NCI-H1436 (cell line): Measurements from ENCODE around the gene ME3.
A peak's percentile ranks its signal among the peaks of the same experiment; 100 is the strongest.

Source experiments
- DNase-seq: peaks from one replicate; lab custom pipeline; 2025; lab: John Stamatoyannopoulos, UW

The ME3 gene

GRCh38 chr11:86672007-86672621, at the start of gene ME3:
ME3 (minus strand) TSS chr11:86672616.
- peak; percentile 46 for DNase-seq

DNA sequence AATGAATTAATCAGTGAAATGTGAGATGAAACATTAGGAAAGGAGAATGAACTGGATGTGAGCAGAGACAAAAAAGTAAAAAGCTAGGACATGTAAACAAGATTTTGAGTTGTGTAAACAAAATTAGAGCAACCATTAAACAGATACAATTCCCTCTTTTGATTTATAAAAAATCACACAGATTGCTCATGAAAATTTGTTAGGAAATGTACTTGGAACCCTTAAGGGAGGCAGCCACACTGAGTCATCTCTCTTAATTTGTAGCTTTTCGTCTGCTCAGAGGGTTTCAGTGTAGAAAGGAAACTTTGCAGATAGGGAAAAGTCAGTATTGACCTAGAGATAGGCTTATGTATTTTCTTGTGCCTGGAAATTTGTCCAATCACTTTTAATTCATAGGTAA, 49.6 kb upstream of the ME3 start:
- no peak for DNase-seq

- DNase-seq: no peak
These were observed 48.1 kb upstream of the ME3 start for GRCh38 chr11:86720546-86720945.

DNA sequence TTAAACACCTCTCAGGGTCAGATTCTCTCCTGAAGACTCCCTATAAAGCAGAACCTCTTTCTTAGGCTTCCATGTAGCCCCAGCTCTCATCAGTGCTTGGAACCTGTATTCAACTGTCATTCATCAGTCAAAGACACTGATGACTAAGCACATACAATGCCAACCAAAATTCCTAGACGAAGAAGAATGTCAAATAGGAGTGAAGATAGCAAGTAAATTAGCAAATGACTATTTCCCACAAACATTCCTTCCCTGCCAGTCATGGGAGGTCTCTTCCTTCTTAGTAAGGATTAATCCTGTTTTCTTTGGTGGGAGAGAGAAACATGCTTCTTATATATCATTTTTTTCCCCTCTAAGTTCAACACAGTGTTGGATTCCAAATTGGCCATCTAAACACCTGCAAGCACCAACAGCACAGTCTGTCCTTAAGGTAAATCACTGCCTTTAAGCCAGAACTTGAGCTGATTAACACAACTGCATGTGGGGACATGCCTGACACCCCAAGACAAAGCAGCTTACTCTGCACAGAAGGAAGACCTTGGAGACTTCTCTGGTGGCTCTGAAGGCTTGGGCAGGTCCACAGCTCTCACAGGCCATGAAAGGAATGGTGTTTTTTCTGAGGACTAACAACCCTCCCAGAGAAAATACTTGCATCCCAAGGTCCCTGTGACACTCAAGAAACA, 47.5 kb upstream of the ME3 start:
- no peak for DNase-seq

DNA sequence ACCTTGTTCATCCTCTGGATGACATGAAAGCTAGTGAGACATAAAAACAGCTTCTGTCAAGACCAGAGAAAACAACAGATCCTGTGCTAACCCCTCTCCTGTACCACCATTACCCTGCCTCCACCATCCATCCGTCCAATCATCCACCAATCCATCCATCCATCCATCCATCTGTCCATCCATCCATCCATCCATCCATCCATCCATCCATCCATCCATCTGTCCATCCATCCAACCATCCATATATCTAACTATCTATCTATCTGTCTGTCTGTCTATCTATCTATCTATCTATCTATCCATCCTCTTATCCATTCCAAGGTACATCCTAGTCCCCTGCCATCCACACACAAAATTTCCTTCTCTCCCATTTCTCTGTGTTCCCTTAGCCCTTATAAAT, 46.6 kb upstream of the ME3 start:
- no peak for DNase-seq

DNA sequence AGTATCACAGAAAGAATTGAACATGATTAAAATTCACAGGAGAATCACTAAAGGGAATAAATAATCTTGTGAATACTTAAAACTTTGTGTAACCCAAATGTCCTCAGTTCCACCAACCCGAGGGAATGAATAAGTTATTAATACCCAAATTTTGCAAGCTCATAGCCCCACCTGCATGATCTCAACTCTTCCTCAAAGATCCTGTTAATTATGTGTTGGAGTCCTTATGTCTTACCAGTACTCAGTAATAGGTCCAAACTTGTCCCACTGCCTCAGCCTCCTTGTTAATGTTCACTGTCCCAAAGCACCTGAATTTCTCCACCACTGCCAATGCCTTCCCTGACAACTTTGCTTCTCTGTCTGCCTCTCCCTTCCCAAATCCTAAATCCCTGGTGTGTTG, 46.1 kb upstream of the ME3 start:
- DNase-seq: no peak

DNA sequence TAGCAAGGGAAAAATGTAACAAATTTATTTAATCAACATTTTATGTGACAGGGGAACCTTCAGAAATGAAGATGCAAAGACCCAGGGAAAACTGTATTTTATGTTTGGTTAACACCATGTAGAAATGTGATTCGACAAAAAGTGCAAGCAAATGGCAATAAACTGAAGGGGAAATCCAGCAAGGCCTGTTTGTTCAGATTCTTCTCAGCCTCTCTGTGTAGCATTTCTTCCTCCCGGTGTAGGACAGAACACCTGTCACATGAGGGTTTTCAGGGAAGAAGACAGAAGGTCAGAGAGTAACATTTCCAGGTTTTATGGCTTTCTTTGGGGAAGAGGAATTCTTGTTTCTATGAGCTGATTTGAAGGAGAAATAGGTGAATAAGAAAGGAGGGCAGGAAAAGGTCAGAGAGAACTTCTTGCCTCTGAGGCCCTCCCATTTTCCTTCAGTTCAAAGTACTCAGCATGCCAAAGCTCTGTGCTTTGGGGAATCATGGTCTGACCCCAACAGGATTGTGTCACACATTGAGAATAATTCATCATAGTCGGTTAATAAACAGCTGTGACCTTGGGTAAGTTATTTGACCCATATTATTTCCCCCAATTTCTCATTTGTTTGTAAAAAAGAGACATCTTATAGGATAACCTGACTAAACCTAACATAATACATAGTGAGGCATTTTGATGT, 45.5 kb upstream of the ME3 start:
- DNase-seq: no peak

DNA sequence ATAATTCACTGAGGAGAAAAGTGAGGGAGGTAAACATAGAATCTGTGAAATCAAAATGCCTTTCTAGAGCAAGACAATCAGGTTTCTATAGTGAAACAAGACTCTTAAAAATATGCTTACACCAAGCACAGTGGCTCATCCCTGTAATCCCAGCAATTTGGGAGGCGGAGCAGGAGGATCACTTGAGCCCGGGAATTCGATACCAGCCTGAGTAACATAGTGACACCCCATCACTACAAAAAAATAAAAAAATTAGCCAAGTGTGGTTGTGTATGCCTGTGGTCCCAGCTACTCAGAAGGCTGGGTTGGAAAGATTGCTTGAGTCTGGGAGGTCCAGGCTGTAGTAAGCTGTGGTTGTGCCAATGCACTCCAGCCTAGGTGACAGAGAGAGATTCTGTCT, 43.2 kb upstream of the ME3 start:
- no peak for DNase-seq

- DNase-seq: no peak
These were observed 41.1 kb upstream of the ME3 start for GRCh38 chr11:86713552-86713951.

GRCh38 chr11:86710936-86711335, 38.5 kb upstream of the ME3 start:
- no peak for DNase-seq

DNA sequence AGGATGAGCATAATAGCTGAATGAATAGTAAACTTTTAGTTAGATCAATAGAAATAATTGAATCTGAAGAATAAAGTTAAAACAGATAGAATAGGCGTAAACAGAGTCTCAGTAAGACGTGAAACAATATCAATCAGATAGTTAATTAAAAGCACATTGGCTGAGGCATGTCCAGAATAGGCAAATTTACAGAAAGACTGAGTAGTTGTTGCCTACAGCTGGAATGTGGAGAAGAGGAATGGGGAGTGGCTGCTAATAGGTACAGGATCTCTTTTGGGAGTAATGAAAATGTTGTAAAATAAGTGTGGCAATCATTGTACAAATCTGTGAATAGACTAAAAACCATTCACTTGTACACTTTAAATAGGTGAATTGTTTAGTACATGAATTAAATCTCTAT, 36.3 kb upstream of the ME3 start:
- no peak for DNase-seq

DNA sequence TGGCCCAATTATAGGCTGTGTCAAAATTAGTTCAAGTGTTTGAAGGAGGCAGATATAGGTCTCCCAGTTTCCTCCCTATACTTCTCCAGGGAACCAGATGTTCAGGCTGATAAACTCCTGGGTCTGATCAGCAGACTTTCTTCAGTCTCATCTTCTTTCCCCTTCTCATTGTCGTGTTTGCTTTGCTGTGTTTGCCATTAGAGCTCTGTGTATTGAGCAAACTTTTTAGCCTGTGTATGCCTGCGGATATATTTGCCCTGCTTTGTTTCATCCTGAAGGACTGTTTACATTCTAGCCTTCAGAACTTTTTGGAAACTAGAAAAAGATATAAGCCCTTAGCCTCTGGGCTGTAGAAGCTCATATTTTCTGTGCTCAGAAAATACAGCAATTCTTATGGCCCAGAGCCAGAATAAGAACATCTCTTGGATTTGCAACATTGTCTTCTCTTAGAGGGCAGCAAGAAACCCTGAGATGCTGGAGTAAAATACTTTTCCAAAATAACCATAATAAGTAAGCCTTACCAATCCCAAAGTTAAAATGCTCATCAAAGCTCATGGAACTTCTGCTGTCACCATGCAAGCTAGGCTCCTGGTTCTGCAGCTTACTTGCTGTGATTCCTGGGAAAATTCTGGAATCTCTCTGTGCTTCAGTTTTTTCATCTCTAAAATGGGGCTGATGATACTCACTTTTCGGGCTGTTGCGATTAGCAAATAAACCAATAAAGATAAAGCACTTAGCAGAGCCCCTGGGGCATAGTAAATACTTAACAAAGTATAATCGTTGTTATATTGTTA, 34.1 kb upstream of the ME3 start:
- no peak for DNase-seq

- DNase-seq: no peak
These were observed 32.3 kb upstream of the ME3 start for GRCh38 chr11:86704710-86705109.

DNA sequence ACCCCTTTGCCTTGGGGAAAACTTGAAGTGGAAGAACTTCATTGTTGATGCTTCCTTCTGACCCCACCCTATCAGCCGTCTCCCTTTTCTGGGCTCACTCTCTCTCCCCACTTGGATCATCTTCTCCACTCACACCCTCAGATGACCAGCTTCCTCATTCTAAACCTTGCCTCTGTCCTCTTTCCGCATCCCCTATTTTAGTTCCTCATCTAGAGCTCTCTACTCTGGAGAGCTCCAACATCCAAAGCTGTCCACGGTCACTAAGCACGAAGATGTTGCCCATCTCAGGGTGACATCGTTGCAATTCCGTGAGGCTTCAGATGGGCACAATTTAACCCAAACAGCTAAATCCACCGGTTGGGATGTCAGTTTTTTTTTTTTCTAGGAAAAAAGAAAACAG, 31.6 kb upstream of the ME3 start:
- DNase-seq: no peak

- DNase-seq: no peak
These were observed 30.0 kb upstream of the ME3 start for GRCh38 chr11:86702220-86702983.

- DNase-seq: no peak
These were observed 26.8 kb upstream of the ME3 start for GRCh38 chr11:86699040-86699791.

DNA sequence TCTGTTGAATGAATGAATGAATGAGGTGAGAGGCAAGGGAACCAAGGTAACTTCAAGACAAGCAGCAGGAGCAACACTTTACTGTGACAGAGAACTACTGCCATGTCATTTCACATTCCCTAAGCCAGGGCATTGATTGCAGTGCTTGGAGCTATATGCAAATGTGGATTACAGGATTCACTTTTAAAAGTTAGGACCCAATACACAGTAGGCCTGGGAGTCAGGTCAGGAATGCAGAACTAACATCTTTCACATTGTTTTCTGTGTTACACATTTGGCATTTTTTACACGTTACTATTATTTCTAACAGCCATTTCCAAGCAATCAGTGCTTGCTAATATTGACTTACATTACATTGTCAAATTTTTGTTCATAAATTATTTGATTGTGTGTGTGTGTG, 26.2 kb upstream of the ME3 start:
- DNase-seq: no peak

DNA sequence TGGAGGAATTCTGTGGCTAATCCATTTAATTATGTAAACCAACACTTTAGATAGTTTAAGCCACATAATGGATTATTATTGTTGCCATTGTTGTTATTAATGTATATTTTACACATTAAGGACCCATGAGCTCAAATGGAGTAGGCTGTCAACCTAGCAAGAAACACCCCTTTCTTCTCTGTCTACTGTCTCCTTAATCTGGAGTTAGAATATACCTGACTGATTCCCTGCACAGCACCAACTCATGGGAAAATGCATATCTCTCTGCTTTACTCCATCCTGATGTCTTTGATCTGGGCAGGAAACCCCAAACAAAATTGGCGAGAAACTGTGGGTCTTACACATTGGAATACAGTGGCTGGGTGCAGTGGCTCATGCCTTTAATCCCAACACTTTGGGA, 24.0 kb upstream of the ME3 start:
- DNase-seq: no peak

- no peak for DNase-seq
These were observed 23.6 kb upstream of the ME3 start for GRCh38 chr11:86696004-86696403.

- no peak for DNase-seq
These were observed 23.0 kb upstream of the ME3 start for GRCh38 chr11:86695373-86695772.

DNA sequence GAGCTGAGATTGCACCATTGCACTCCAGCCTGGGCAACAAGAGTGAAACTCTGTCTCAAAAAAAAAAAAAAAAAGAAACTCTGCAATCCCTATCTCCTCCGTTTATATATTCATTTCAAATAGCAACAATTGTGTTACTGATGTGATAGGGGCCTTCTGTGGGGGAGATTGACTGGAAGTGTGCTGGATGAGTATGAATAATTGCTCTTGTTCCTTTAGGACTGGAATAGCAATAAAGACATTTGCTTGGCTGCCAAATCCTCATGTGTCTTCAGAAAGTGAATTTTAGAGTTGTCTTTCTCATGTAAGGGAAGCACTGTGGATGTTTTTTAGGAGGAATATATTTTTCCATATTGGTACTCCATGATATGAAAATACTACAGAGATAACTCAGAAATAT, 21.1 kb upstream of the ME3 start:
- no peak for DNase-seq
